IPS-18a (cell line): Measurements from ENCODE around the gene SHC4.

Source experiments
- H3K27ac ChIP-seq: one replicate; pipeline ENCODE4 v1.5.1; 2013; ENCODE audit warnings: low read length
- H3K27me3 ChIP-seq: one replicate; pipeline ENCODE4 v1.6.1; 2013; ENCODE audit warnings: mild to moderate bottlenecking, low read length; ENCODE audit not compliant: control insufficient read depth, insufficient read depth
- H3K36me3 ChIP-seq: one replicate; pipeline ENCODE4 v1.6.1; 2013; ENCODE audit warnings: low read depth, low read length; ENCODE audit not compliant: control insufficient read depth
- H3K4me1 ChIP-seq: one replicate; pipeline ENCODE4 v1.6.1; 2013; ENCODE audit warnings: low read depth, low read length; ENCODE audit not compliant: control insufficient read depth
- H3K4me3 ChIP-seq: one replicate; pipeline ENCODE4 v1.5.1; 2013; ENCODE audit warnings: low read length
- H3K9ac ChIP-seq: one replicate; pipeline ENCODE4 v1.6.1; 2013; ENCODE audit warnings: mild to moderate bottlenecking, low read length, moderate library complexity
- H3K9me3 ChIP-seq: one replicate; pipeline ENCODE4 v1.6.1; 2013; ENCODE audit warnings: low read depth, low read length; ENCODE audit not compliant: control insufficient read depth

The SHC4 gene

DNA sequence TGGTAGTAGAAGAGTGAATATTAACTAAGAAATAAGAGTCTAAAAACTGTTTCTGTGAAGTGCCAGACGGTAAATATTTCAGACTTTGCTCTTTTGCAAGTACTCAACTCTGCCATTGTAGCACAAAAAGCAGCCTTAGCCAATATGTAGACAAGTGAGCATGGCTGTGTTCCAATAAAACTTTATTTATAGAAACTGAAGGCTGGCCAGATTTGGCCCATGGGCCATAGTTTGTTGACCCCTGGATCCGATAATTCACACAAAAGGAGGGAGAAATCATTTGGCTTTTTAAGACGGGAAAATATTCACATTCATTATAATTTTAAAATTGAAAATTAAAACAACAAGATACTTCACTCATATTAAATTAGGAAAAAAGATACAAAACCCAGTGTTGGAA, 70.4 kb downstream of the SHC4 start:
- Histone ChIP-seq H3K36me3 (no peaks in the 10 kb centered on the region), H3K27me3 (no peaks in the 10 kb centered on the region), H3K4me3 (no peak overlapping the region), H3K9ac (no peak overlapping the region), H3K9me3 (no peaks in the 10 kb centered on the region), H3K4me1 (peaks cover 11% of the 10 kb centered on the region), H3K27ac (no peak overlapping the region)

DNA sequence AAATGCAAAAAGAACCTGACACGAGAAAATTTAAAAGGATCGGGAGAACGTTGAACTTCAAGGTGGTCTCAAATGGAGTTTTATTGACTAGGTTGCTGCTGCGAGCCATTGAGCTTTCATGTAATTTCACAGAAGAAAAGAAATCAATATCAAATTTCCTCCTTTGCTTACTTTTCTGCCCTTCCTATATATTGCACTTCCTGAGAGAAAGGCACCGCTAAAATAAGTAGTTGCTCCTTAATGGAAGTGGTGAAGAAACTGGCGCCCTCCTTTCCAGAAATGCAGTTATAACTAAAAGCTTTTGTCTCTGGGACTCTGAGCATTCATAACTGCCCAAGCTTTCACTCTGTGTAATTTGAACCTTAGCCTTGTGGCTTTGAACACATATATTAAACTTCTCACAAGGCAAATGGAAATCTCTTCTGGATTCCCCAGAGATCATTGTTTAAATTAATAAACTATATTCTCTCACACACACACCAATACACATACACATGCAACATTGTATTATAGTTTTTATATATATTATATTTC, 72.4 kb downstream of the SHC4 start:
- no peaks in the 10 kb centered on the region for H3K4me1 ChIP-seq
- no peaks in the 10 kb centered on the region for H3K9me3 ChIP-seq
- H3K4me3 ChIP-seq: no peak overlapping the region
- H3K27me3 ChIP-seq: no peaks in the 10 kb centered on the region
- H3K27ac ChIP-seq: no peak overlapping the region
- H3K36me3 ChIP-seq: no peaks in the 10 kb centered on the region
- H3K9ac ChIP-seq: no peak overlapping the region

- Histone ChIP-seq H3K9me3 (no peaks in the 10 kb centered on the region), H3K4me1 (no peaks in the 10 kb centered on the region), H3K9ac (no peak overlapping the region), H3K27ac (no peak overlapping the region), H3K27me3 (no peaks in the 10 kb centered on the region), H3K36me3 (no peaks in the 10 kb centered on the region), H3K4me3 (no peak overlapping the region)
Observed at GRCh38 chr15:48890375-48890972, 73.2 kb downstream of the SHC4 start.

- Histone ChIP-seq H3K9ac (no peak overlapping the region), H3K4me1 (no peaks in the 10 kb centered on the region), H3K27ac (no peak overlapping the region), H3K9me3 (no peaks in the 10 kb centered on the region), H3K36me3 (no peaks in the 10 kb centered on the region), H3K27me3 (no peaks in the 10 kb centered on the region), H3K4me3 (no peak overlapping the region)
Observed at GRCh38 chr15:48889925-48890324, 73.8 kb downstream of the SHC4 start.

- no peak overlapping the region for H3K4me3 ChIP-seq
- H3K4me1 ChIP-seq: no peaks in the 10 kb centered on the region
- no peak overlapping the region for H3K9ac ChIP-seq
- no peaks in the 10 kb centered on the region for H3K27me3 ChIP-seq
- no peaks in the 10 kb centered on the region for H3K9me3 ChIP-seq
- no peak overlapping the region for H3K27ac ChIP-seq
- no peaks in the 10 kb centered on the region for H3K36me3 ChIP-seq
Observed at GRCh38 chr15:48888836-48889235, 74.9 kb downstream of the SHC4 start.

DNA sequence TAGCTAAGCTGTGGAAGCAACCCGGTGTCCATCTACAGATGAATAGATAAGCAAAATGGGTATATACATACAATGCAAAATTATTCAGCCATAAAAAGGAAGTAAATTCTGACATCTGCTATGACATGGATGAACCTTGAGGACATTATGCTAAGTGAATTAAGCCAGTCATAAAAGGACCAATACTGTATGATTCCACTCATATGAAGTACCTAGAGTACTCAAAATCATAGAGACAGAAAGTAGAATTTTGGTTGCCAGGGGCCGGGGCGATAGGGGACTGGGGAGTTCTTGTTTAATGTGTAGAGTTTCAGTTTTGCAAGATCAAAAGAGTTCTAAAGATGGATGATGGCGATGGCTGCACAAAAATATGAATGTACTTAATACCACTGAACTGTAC, 75.5 kb downstream of the SHC4 start:
- H3K27ac ChIP-seq: no peak overlapping the region
- H3K4me1 ChIP-seq: no peaks in the 10 kb centered on the region
- H3K4me3 ChIP-seq: no peak overlapping the region
- no peaks in the 10 kb centered on the region for H3K36me3 ChIP-seq
- no peaks in the 10 kb centered on the region for H3K27me3 ChIP-seq
- H3K9me3 ChIP-seq: no peaks in the 10 kb centered on the region
- H3K9ac ChIP-seq: no peak overlapping the region

- Histone ChIP-seq H3K9ac (no peak overlapping the region), H3K9me3 (no peaks in the 10 kb centered on the region), H3K4me3 (no peak overlapping the region), H3K27me3 (no peaks in the 10 kb centered on the region), H3K4me1 (no peaks in the 10 kb centered on the region), H3K27ac (no peak overlapping the region), H3K36me3 (no peaks in the 10 kb centered on the region)
Observed at GRCh38 chr15:48887144-48887543, 76.6 kb downstream of the SHC4 start.

DNA sequence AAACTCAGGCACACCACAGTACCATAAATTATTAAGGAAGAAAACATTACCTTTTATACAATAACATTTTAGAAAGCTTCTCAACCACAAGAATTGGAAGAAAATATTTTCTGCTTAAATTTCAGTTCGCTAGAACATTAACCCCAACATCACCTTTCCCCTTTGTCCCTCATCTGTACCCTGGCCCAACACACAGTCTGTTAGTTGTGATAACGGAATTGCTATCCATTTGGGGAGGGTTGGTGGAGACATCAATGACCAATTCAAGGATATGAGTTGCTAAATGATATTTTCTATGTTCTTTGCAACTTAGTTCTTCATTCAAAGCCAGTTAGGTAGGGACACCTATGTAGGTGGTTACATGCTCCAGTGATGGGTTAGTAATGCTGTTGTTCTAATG, 80.0 kb downstream of the SHC4 start:
- H3K4me3 ChIP-seq: no peak overlapping the region
- H3K9me3 ChIP-seq: no peaks in the 10 kb centered on the region
- H3K27me3 ChIP-seq: no peaks in the 10 kb centered on the region
- no peak overlapping the region for H3K27ac ChIP-seq
- no peaks in the 10 kb centered on the region for H3K4me1 ChIP-seq
- H3K9ac ChIP-seq: no peak overlapping the region
- no peaks in the 10 kb centered on the region for H3K36me3 ChIP-seq

GRCh38 chr15:48880070-48880634, 83.6 kb downstream of the SHC4 start:
- H3K27me3 ChIP-seq: peaks cover 4% of the 10 kb centered on the region
- no peaks in the 10 kb centered on the region for H3K9me3 ChIP-seq
- H3K36me3 ChIP-seq: no peaks in the 10 kb centered on the region
- H3K9ac ChIP-seq: no peak overlapping the region
- H3K4me1 ChIP-seq: peaks cover 4% of the 10 kb centered on the region
- H3K4me3 ChIP-seq: peak overlapping the region; percentile 97
- H3K27ac ChIP-seq: no peak overlapping the region

DNA sequence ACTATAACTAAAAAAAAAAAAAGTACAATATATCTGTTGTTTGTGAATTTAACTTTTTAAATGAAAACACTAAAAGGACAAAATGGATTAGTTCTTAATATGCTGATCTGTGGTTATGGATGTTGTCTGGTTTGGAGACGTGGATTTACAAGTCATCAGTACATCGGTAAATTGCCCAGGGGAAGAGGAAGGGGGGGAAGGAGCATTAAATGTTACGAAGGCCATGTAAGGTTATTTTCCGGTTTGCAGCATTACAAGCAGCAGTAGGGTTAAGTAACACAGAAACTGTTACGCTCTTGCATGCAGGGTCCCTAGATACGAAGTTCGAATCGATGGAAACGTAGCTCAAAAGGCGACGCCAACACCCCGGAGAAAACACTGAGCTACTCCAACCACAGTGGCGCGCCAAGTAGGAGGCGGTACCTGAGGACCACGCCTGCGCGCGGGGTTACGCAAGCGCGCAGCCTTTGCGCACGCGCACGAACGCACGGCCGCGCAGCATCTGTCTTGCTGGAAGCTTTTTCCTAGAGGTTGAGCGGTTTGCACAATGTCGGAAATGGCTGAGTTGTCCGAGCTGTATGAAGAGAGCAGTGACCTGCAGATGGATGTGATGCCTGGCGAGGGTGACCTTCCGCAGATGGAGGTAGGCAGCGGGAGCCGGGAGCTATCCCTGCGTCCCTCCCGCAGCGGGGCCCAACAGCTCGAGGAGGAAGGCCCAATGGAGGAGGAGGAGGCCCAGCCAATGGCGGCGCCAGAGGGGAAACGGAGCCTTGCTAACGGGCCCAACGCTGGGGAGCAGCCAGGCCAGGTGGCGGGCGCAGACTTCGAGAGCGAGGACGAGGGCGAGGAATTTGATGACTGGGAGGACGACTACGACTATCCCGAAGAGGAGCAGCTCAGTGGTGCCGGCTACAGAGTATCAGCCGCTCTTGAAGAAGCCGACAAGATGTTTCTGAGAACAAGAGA, 85.8 kb downstream of the SHC4 start, which contains the start of gene EID1:
Gene EID1 (plus strand): TSS at position 505 of the 966 bp plus-strand sequence. CDS start 43 bp downstream, at position 548.
- H3K27ac ChIP-seq: peak within 1 kb of the TSS; percentile 92
- peaks cover 4% of the 10 kb centered on the region for H3K27me3 ChIP-seq
- peaks cover 4% of the 10 kb centered on the region for H3K4me1 ChIP-seq
- H3K9me3 ChIP-seq: no peaks in the 10 kb centered on the region
- H3K9ac ChIP-seq: peak within 1 kb of the TSS; percentile 90
- no peaks in the 10 kb centered on the region for H3K36me3 ChIP-seq
- H3K4me3 ChIP-seq: peak within 1 kb of the TSS; percentile 97

- no peak overlapping the region for H3K9ac ChIP-seq
- H3K27me3 ChIP-seq: peaks cover 4% of the 10 kb centered on the region
- H3K4me3 ChIP-seq: no peak overlapping the region
- no peaks in the 10 kb centered on the region for H3K9me3 ChIP-seq
- peaks cover 4% of the 10 kb centered on the region for H3K4me1 ChIP-seq
- no peak overlapping the region for H3K27ac ChIP-seq
- H3K36me3 ChIP-seq: no peaks in the 10 kb centered on the region
Observed at GRCh38 chr15:48876057-48876456, 87.7 kb downstream of the SHC4 start.
